Chondrocyte (in vitro differentiated cells): ENCODE measurements around the gene HSPA12B. TPM values are rescaled to one million over a fixed set of nuclear protein-coding genes. Genes with fewer than 3 reads are reported as not detected.

ENCODE experiments used
- DNase-seq: peaks from one replicate; pipeline ENCODE4 v3.0.0; 2021; ENCODE audit warnings: mixed read lengths, low spot score
- H3K27ac Mint-ChIP-seq: one replicate; pipeline ENCODE4 v1.8.0; 2021; ENCODE audit warnings: mild to moderate bottlenecking, moderate library complexity, mixed read lengths; ENCODE audit not compliant: unreplicated experiment
- H3K27me3 Mint-ChIP-seq: 2 replicates; pipeline ENCODE4 v1.8.0; 2021; ENCODE audit warnings: low read depth, mixed read lengths
- H3K36me3 Mint-ChIP-seq: 2 replicates; pipeline ENCODE4 v1.8.0; 2021; ENCODE audit warnings: low read depth, mixed read lengths
- H3K4me1 Mint-ChIP-seq: 2 replicates; pipeline ENCODE4 v1.8.0; 2021; ENCODE audit warnings: low read depth, mild to moderate bottlenecking, mixed read lengths
- H3K4me3 Mint-ChIP-seq: one replicate; pipeline ENCODE4 v1.8.0; 2021; ENCODE audit warnings: mild to moderate bottlenecking, moderate library complexity, mixed read lengths; ENCODE audit not compliant: unreplicated experiment
- H3K9me3 Mint-ChIP-seq: 2 replicates; pipeline ENCODE4 v1.8.0; 2021; ENCODE audit warnings: low read depth, mixed read lengths
- CTCF ChIP-seq: fragments of 200-600 bp; sonication (generic); IDR thresholded peaks from 2 replicates; pipeline ENCODE4 v1.5.0; 2021; ENCODE audit warnings: antibody characterized with exemption, mild to moderate bottlenecking, moderate library complexity
- total RNA-seq: library from RNA; stranded (reverse); gene quantifications from 3 replicates; pipeline ENCODE4 v1.2.1, GENCODE V29; 2021

The HSPA12B gene
- total RNA-seq, 1 donor from 2014 or later, result 0.10 TPM

GRCh38 chr20:3744806-3745685 lies 12.6 kb downstream of the HSPA12B start:
- H3K4me3 Mint-ChIP-seq, result peak overlapping the region; percentile 62

DNA sequence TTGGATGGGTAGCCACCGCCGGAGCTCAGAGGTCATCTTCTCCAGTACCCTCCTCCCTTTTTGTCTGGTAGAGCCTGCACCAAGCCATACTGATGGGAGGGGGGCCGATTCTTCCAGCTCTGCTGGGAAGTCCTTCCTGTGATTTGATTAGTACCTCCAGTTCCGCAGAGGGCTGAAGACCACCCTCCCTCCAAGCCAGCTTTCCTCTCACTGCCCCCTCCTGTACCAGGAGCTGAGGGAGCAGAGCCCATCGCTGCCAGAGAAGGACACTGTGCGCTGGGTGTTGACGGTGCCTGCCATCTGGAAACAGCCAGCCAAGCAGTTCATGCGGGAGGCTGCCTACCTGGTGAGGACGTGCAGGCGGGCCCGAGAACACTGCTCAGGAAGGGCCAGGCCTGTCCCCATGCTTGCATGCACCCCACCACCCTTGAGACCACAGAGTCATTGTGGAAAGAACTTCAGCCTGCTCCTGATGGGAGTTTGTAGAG lies 13.2 kb downstream of the HSPA12B start:
- H3K4me3 Mint-ChIP-seq, result no peak overlapping the region
- peaks cover 10% of the 10 kb centered on the region for H3K27me3 Mint-ChIP-seq
- peaks cover 8% of the 10 kb centered on the region for H3K4me1 Mint-ChIP-seq
- no peak for DNase-seq
- TF ChIP-seq CTCF, result no peak
- H3K9me3 Mint-ChIP-seq, result no peaks in the 10 kb centered on the region
- H3K27ac Mint-ChIP-seq, result no peak overlapping the region
- peaks cover 2% of the 10 kb centered on the region for H3K36me3 Mint-ChIP-seq

More at GRCh38 chr20:3744806-3745685, 12.6 kb downstream of the HSPA12B start:
- Mint-ChIP-seq H3K36me3 (peaks cover 2% of the 10 kb centered on the region), H3K27me3 (peaks cover 9% of the 10 kb centered on the region), H3K4me1 (peaks cover 6% of the 10 kb centered on the region), H3K27ac (no peak overlapping the region), H3K9me3 (no peaks in the 10 kb centered on the region)
- no peak for TF ChIP-seq CTCF
- DNase-seq, result peak; percentile 87

DNA sequence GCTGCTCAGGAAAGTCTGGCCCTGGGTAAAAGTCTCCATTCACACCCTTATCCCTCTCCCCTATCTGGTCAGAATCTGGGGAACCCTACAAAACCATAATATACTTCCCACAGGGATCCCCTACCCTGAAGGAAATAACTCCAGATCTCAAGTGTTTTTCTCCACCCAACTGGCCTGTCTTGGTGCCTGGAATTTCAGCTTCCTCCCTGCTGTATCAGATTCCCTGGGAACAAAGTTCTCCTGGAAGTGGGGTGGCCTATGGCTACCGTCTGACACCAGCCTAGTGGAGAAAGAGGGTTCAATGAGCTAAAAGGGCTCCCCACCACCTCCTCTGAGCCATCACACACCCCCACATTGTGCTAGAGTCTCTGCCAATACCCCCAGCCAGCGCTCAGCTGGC lies 15.0 kb downstream of the HSPA12B start:
- Mint-ChIP-seq H3K9me3 (no peaks in the 10 kb centered on the region), H3K4me1 (peaks cover 8% of the 10 kb centered on the region), H3K36me3 (peaks cover 2% of the 10 kb centered on the region), H3K27ac (no peak overlapping the region), H3K27me3 (peaks cover 10% of the 10 kb centered on the region), H3K4me3 (no peak overlapping the region)
- TF ChIP-seq CTCF, result no peak
- DNase-seq, result no peak

DNA sequence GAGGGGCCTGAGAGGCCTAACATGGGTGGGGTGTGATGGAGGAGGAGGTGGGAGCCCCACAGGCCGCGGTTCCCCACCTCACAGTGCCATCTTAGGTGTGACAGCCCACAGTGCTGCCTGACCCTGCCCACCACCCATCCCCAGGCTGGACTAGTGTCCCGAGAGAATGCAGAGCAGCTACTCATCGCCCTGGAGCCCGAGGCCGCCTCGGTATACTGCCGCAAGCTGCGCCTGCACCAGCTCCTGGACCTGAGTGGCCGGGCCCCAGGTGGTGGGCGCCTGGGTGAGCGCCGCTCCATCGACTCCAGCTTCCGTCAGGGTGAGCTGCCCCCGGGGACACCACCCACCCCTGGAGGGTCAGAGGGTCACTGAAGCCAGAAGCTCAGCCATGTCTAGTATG lies 15.6 kb downstream of the HSPA12B start:
- no peak for TF ChIP-seq CTCF
- Mint-ChIP-seq H3K36me3 (peaks cover 2% of the 10 kb centered on the region), H3K4me3 (no peak overlapping the region), H3K9me3 (no peaks in the 10 kb centered on the region), H3K27me3 (peaks cover 10% of the 10 kb centered on the region), H3K27ac (no peak overlapping the region), H3K4me1 (peaks cover 8% of the 10 kb centered on the region)
- no peak for DNase-seq

DNA sequence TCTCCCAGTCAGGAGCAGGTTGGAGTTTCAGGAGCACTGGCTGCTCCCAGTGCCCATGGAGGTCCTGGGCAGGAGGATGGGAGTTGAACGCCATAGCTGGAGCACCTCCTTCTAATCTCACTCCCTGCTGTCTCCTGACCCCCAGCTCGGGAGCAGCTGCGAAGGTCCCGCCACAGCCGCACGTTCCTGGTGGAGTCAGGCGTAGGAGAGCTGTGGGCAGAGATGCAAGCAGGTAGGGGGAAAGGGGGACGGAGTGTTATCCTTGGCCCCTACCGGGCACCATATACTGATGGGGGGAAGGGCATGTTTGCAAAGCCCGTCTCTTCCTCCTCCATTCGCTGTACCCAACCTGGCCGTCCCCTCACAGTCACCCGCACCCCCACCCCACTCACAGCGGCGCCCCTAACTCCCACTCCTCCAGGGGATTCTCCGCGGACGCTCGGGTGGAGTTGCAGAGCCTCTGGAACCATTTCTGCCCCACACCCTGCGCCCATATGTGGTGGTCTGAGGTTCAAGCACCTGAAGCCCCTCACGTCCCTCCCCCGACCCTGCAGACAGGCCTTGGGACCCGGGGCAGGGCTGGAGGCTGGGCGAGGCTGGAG lies 16.7 kb downstream of the HSPA12B start:
- peaks cover 10% of the 10 kb centered on the region for H3K27me3 Mint-ChIP-seq
- no peak for DNase-seq
- H3K9me3 Mint-ChIP-seq, result no peaks in the 10 kb centered on the region
- peaks cover 8% of the 10 kb centered on the region for H3K4me1 Mint-ChIP-seq
- H3K27ac Mint-ChIP-seq, result no peak overlapping the region
- TF ChIP-seq CTCF, result no peak
- peaks cover 2% of the 10 kb centered on the region for H3K36me3 Mint-ChIP-seq
- no peak overlapping the region for H3K4me3 Mint-ChIP-seq
